HepG2 (cell line): ENCODE results near the gene EFNA2. TPM values are rescaled to one million over a fixed set of nuclear protein-coding genes. Genes with fewer than 3 reads are reported as not detected.

Source experiments
- ATAC-seq: fragments of 200-7000 bp; cut with Tn5 transposase; 3 replicates; pipeline ENCODE4 v1.9.1; 2020; ENCODE audit warnings: mild to moderate bottlenecking, moderate library complexity
- BruUV-seq: library from RNA; stranded (reverse); fragments of 400-500 nt; replicated peaks from 2 replicates; lab custom pipeline; 2021; lab: Mats Ljungman, UMichigan
- CTCF ChIA-PET: fragments of 300-600 bp; formaldehyde crosslinking; extraction: SDS; loops from one replicate; lab custom pipeline; 2021; ENCODE audit warnings: low total read pairs, inconsistent platforms, low intra/inter-chr PET ratio; lab: Yijun Ruan, JAX
- POLR2A ChIA-PET: fragments of 350-600 bp; sonication (Branson Sonifier 250); formaldehyde crosslinking; loops from one replicate; lab custom pipeline; 2020; ENCODE audit warnings: antibody characterized with exemption, inconsistent platforms; lab: Yijun Ruan, JAX
- DNase-seq: peaks from one replicate; pipeline ENCODE4 v3.0.0-alpha.2; 2015; ENCODE audit warnings: low spot score
- FAIRE-seq: peaks from 3 replicates; lab custom pipeline; 2011; peaks lifted over from hg19 to GRCh38; lab: Jason Lieb, UNC
- H2AFZ ChIP-seq: one replicate; pipeline ENCODE4 v1.6.1; 2011; ENCODE audit warnings: low read length, inconsistent platforms
- H3K27ac ChIP-seq: fragments of 300-600 bp; 3 replicates; pipeline ENCODE4 v1.8.0; 2011; ENCODE audit warnings: mixed run types, mild to moderate bottlenecking, mixed read lengths, low read length, inconsistent platforms; ENCODE audit not compliant: insufficient read depth; ENCODE audit errors: extremely low read length
- H3K27me3 ChIP-seq, 2 experiments: fragments of 200-600 bp in 1 of 2; 2 replicates in 1 of 2; 3 replicates in 1 of 2; pipeline versions ENCODE4 v1.6.0 to v1.8.0; 2011; ENCODE audit warnings: low read length in 2 of 2, mild to moderate bottlenecking in 2 of 2, moderate library complexity in 2 of 2, inconsistent platforms in 1 of 2; ENCODE audit not compliant: insufficient read depth in 2 of 2, control insufficient read depth in 1 of 2
- H3K36me3 ChIP-seq, 2 experiments: fragments of 200-600 bp in 1 of 2; replicated peaks in 1 of 2; 2 replicates in 1 of 2; 3 replicates in 1 of 2; pipeline versions ENCODE4 v1.5.1 to v1.8.0; 2011; ENCODE audit warnings: low read length in 2 of 2, inconsistent platforms in 1 of 2; ENCODE audit not compliant: insufficient read depth in 2 of 2, control insufficient read depth in 1 of 2
- H3K4me1 ChIP-seq: 2 replicates; pipeline ENCODE4 v1.5.1; 2012; ENCODE audit warnings: low read length, inconsistent platforms; ENCODE audit not compliant: insufficient read depth
- H3K4me2 ChIP-seq: 2 replicates; pipeline ENCODE4 v1.6.0; 2011; ENCODE audit warnings: low read depth, low read length, inconsistent platforms
- H3K4me3 ChIP-seq, 3 experiments: fragments of 200-600 bp in 1 of 3; sonication (generic), shearing (Covaris generic) in 1 of 3; replicated peaks in 1 of 3; 2 replicates each; pipeline ENCODE4 v1.5.1; 2011 to 2016; ENCODE audit warnings: low read length in 3 of 3, inconsistent platforms in 2 of 3, low read depth in 2 of 3, mild to moderate bottlenecking in 2 of 3, control low read depth in 1 of 3, mixed read lengths in 1 of 3; ENCODE audit not compliant: insufficient read depth in 1 of 3
- H3K79me2 ChIP-seq: one replicate; pipeline ENCODE4 v1.6.1; 2011; ENCODE audit warnings: low read length, inconsistent platforms; ENCODE audit not compliant: insufficient read depth
- H3K9ac ChIP-seq: 2 replicates; pipeline ENCODE4 v1.6.0; 2011; ENCODE audit warnings: mild to moderate bottlenecking, low read depth, low read length, inconsistent platforms; ENCODE audit not compliant: insufficient read depth
- H3K9me3 ChIP-seq: 2 replicates; pipeline ENCODE4 v1.5.1; 2012; ENCODE audit warnings: mild to moderate bottlenecking, low read length
- H4K20me1 ChIP-seq: 2 replicates; pipeline ENCODE4 v1.6.0; 2011; ENCODE audit warnings: inconsistent platforms, mild to moderate bottlenecking, low read length, moderate library complexity; ENCODE audit not compliant: insufficient read depth
- ATRX ChIP-seq: sonication (generic); formaldehyde crosslinking; IDR thresholded peaks from 2 replicates; pipeline ENCODE4 v1.4.0; 2020; ENCODE audit warnings: missing genetic modification reagents, borderline replicate concordance
- DRAP1 ChIP-seq: IDR thresholded peaks from 2 replicates; pipeline ENCODE4 v1.6.1; 2016; ENCODE audit warnings: missing genetic modification reagents, missing compliant biosample characterization
- FOXA1 ChIP-seq, 2 experiments: fragments of 450-650 bp in 1 of 2; sonication (generic) in 1 of 2; formaldehyde crosslinking in 1 of 2; IDR thresholded peaks; 2 replicates each; pipeline versions ENCODE4 v1.4.0 to v1.6.1; 2016 to 2020; ENCODE audit warnings: missing genetic modification reagents in 1 of 2
- FUBP1 ChIP-seq: sonication (generic); formaldehyde crosslinking; IDR thresholded peaks from 2 replicates; pipeline ENCODE4 v1.5.1; 2020; ENCODE audit warnings: missing genetic modification reagents, mild to moderate bottlenecking, borderline replicate concordance
- JUNB ChIP-seq: sonication (generic); formaldehyde crosslinking; IDR thresholded peaks from 2 replicates; pipeline ENCODE4 v1.8.0; 2022; ENCODE audit warnings: missing genetic modification reagents, mild to moderate bottlenecking, borderline replicate concordance
- MAFK ChIP-seq, 2 experiments: IDR thresholded peaks in 1 of 2; conservative IDR thresholded peaks in 1 of 2; 2 replicates each; pipeline ENCODE4 v1.6.1; 2011; ENCODE audit warnings: improper control_type of control experiment in 2 of 2, low read length in 2 of 2
- NFE2 ChIP-seq: sonication (generic); formaldehyde crosslinking; IDR thresholded peaks from 2 replicates; pipeline ENCODE4 v1.4.0; 2020; ENCODE audit warnings: missing genetic modification reagents
- PAX8 ChIP-seq: sonication (generic); formaldehyde crosslinking; IDR thresholded peaks from 2 replicates; pipeline ENCODE4 v1.8.0; 2022; ENCODE audit warnings: mild to moderate bottlenecking, missing genetic modification reagents, borderline replicate concordance
- RFX1 ChIP-seq: fragments of 450-650 bp; IDR thresholded peaks from 2 replicates; pipeline ENCODE4 v1.6.1; 2017
- SMAD3 ChIP-seq: sonication (generic); formaldehyde crosslinking; IDR thresholded peaks from 2 replicates; pipeline ENCODE4 v1.4.0; 2020; ENCODE audit warnings: missing genetic modification reagents
- SPEN ChIP-seq: sonication (generic); formaldehyde crosslinking; IDR thresholded peaks from 2 replicates; pipeline ENCODE4 v1.5.1; 2020; ENCODE audit warnings: low read depth, mild to moderate bottlenecking, missing genetic modification reagents
- TARDBP ChIP-seq: sonication (generic); formaldehyde crosslinking; IDR thresholded peaks from 2 replicates; pipeline ENCODE4 v1.8.0; 2022; ENCODE audit warnings: mild to moderate bottlenecking, missing genetic modification reagents
- TP53 ChIP-seq: sonication (generic); formaldehyde crosslinking; conservative IDR thresholded peaks from 2 replicates; pipeline ENCODE4 v1.4.0; 2020; ENCODE audit warnings: missing genetic modification reagents
- XRCC5 ChIP-seq: fragments of 200-400 bp; formaldehyde crosslinking; optimal IDR thresholded peaks from 2 replicates; pipeline ENCODE3; 2017; ENCODE audit warnings: mild to moderate bottlenecking, low read length
- ZBTB33 ChIP-seq: sonication (generic); formaldehyde crosslinking; IDR thresholded peaks from 2 replicates; pipeline ENCODE4 v1.4.0; 2020; ENCODE audit warnings: missing genetic modification reagents
- ZBTB7B ChIP-seq: sonication (generic); formaldehyde crosslinking; IDR thresholded peaks from 2 replicates; pipeline ENCODE4 v1.4.0; 2020; ENCODE audit warnings: missing genetic modification reagents
- ZNF180 ChIP-seq: sonication (generic); formaldehyde crosslinking; IDR thresholded peaks from 2 replicates; pipeline ENCODE4 v1.4.0; 2020; ENCODE audit warnings: low read depth, missing genetic modification reagents, borderline replicate concordance
- ZNF570 ChIP-seq: sonication (generic); formaldehyde crosslinking; IDR thresholded peaks from 2 replicates; pipeline ENCODE4 v1.4.0; 2020; ENCODE audit warnings: mild to moderate bottlenecking, missing genetic modification reagents, borderline replicate concordance
- WGBS: methylation state at CpG from one replicate; pipeline ENCODE4 v1.1.6; 2017; ENCODE audit warnings: low lambda C conversion rate; 5-methylcytosine and 5-hydroxymethylcytosine counted together
- in situ Hi-C: cut with HindIII; loops from 2 replicates; pipeline ENCODE4 v1.10.0; 2017; ENCODE audit warnings: low pct_unique_long_range_greater_than_20kb; ENCODE audit not compliant: extremely low pct_ligation_motif_present
- intact Hi-C: fragments of 100-400 bp; cut with micrococcal nuclease; formaldehyde crosslinking; loops from one replicate; pipeline ENCODE4 v1.10.0; 2022; ENCODE audit not compliant: unreplicated experiment
- polyA plus RNA-seq, 8 experiments: library from polyadenylated mRNA; depleted of rRNA in 3 of 8; stranded (reverse) in 7 of 8; unstranded in 1 of 8; fragments of >200 nt; fragmentation: Illumina TruSeq in 4 of 8; extraction: Trizol in 4 of 8; gene quantifications; 2 replicates each; pipeline versions ENCODE4 v1.2.1 to v1.2.3, GENCODE V29; 2011 to 2016; ENCODE audit warnings: low read depth in 4 of 8, missing spikeins in 1 of 8, mixed read lengths in 1 of 8; ENCODE audit not compliant: insufficient read depth in 1 of 8
- total RNA-seq, 5 experiments: library from RNA; depleted of rRNA; stranded (reverse); fragments of >200 nt; fragmentation: Illumina TruSeq; extraction: Trizol; gene quantifications; 2 replicates each; pipeline ENCODE4 v1.2.3, GENCODE V29; 2016; ENCODE audit warnings: low read depth in 1 of 5

EFNA2 gene
- total and polyA plus RNA-seq, 2 of the 13 experiments (the other 11 are each of a cell fraction or from before 2014, with no cell fraction given), result 6.0 to 9.9 TPM

- H3K79me2 ChIP-seq, result no peaks in the 10 kb centered on the region
- no peaks in the 10 kb centered on the region for H4K20me1 ChIP-seq
- ATAC-seq (no peak), FAIRE-seq (no peak)
- peaks cover 0 to 3% of the 10 kb centered on the region in 2 experiments; a peak in 1 of 5 replicates for H3K36me3 ChIP-seq
- intact Hi-C loops, result no loop called here
- no peak overlapping the region for H3K9ac ChIP-seq
- in situ Hi-C loops, result no loop called here
- H3K27ac ChIP-seq, result no peak overlapping the region
- 96% methylated on average over 38 of the region's 42 CpGs for WGBS
- no peaks in the 10 kb centered on the region for H3K9me3 ChIP-seq
- H3K4me2 ChIP-seq, result no peak overlapping the region
- no peaks in the 10 kb centered on the region for H3K27me3 ChIP-seq
- H3K4me3 ChIP-seq, result no peak overlapping the region
- no TSS peak for BruUV-seq
- POLR2A ChIA-PET, result interaction anchor here (0.9 kb wide), 1 partner anchor 33 kb away, joined by 4 read pairs; the partner anchor contains the start of gene CIRBP
- peaks cover 44% of the 10 kb centered on the region for H3K4me1 ChIP-seq
- CTCF ChIA-PET, result no interaction called here
- H2AFZ ChIP-seq, result no peak overlapping the region
- TF ChIP-seq ZNF180 (CRISPR knock-in tag) (no peak), DRAP1 (CRISPR knock-in tag) (no peak), FOXA1 (IDR thresholded peaks at IDR 0.05) (no peak), FOXA1 (CRISPR knock-in tag; IDR thresholded peaks at IDR 0.05) (no peak), NFE2 (CRISPR knock-in tag) (no peak), PAX8 (CRISPR knock-in tag) (no peak), JUNB (CRISPR knock-in tag) (no peak), FUBP1 (CRISPR knock-in tag) (no peak), TARDBP (CRISPR knock-in tag) (no peak), ZBTB7B (CRISPR knock-in tag) (no peak), ZNF570 (no peak), XRCC5 (no peak), SMAD3 (CRISPR knock-in tag) (no peak), SPEN (no peak), RFX1 (no peak), MAFK (conservative IDR thresholded peaks at IDR 0.05 in 1 of 2, IDR thresholded peaks at IDR 0.05 in 1 of 2; ENCODE audit: low read length in 2 of 2) (no peak), TP53 (CRISPR knock-in tag) (no peak), ATRX (no peak), ZBTB33 (CRISPR knock-in tag) (no peak)
- TF ChIP-seq, all 625 proteins: peak for 0
- no peak for DNase-seq
These were observed 49.1 kb upstream of the EFNA2 start for GRCh38 chr19:1236576-1236975.
